H1 (cell line): ENCODE results near the gene PALD1. TPM values are rescaled to one million over a fixed set of nuclear protein-coding genes. Genes with fewer than 3 reads are reported as not detected.

Experiments used
- CHD1 ChIP-seq: IDR thresholded peaks from 2 replicates; pipeline ENCODE4 v1.6.1; 2012; ENCODE audit warnings: low read depth, low read length, improper control_type of control experiment
- CTBP2 ChIP-seq: IDR thresholded peaks from 2 replicates; pipeline ENCODE4 v1.7.0; 2011; ENCODE audit warnings: borderline replicate concordance, mild to moderate bottlenecking, moderate library complexity, mixed read lengths, low read length; ENCODE audit not compliant: insufficient read depth, insufficient read length
- EP300 ChIP-seq, 2 experiments: IDR thresholded peaks; 1 replicate in 1 of 2; 2 replicates in 1 of 2; pipeline ENCODE4 v1.6.1; 2011 to 2012; ENCODE audit warnings: low read depth in 2 of 2, low read length in 2 of 2, mild to moderate bottlenecking in 2 of 2, borderline replicate concordance in 1 of 2, inconsistent platforms in 1 of 2, moderate library complexity in 1 of 2
- EZH2 ChIP-seq: fragments of 200-600 bp; sonication (generic); IDR thresholded peaks from 2 replicates; pipeline ENCODE4 v1.7.1; 2012; ENCODE audit warnings: low read depth, mild to moderate bottlenecking, moderate library complexity, low read length, inconsistent platforms; ENCODE audit not compliant: severe bottlenecking
- NRF1 ChIP-seq: IDR thresholded peaks from 2 replicates; pipeline ENCODE4 v1.6.1; 2011; ENCODE audit warnings: mild to moderate bottlenecking, low read depth, low read length, improper control_type of control experiment
- POLR2AphosphoS5 ChIP-seq: IDR thresholded peaks from 2 replicates; pipeline ENCODE4 v1.6.1; 2011; ENCODE audit warnings: low read depth, low read length
- RFX5 ChIP-seq: IDR thresholded peaks from 2 replicates; pipeline ENCODE4 v1.6.1; 2011; ENCODE audit warnings: low read depth, low read length, improper control_type of control experiment, borderline replicate concordance
- polyA plus RNA-seq, 7 experiments: library from polyadenylated mRNA; depleted of rRNA in 3 of 7; stranded (reverse) in 5 of 7; unstranded in 2 of 7; fragments of >200 nt in 5 of 7; fragments of 200-250 nt in 2 of 7; gene quantifications; 1 replicate in 5 of 7; 2 replicates in 1 of 7; 4 replicates in 1 of 7; pipeline versions ENCODE4 v1.2.1 to v1.2.3, GENCODE V29; 2011 to 2013; ENCODE audit warnings: missing spikeins in 2 of 7, mixed read lengths in 2 of 7
- total RNA-seq: library from RNA; stranded (reverse); fragmentation: NEBNext Ultra II Directional; extraction: Animal tissue kit (Norgen Biotek cat#: 25700); gene quantifications from 2 replicates; pipeline ENCODE4 v1.2.1, GENCODE V29; 2021

PALD1 gene
- total and polyA plus RNA-seq, 2 of the 8 experiments (the other 6 are each of a cell fraction or from before 2014, with no cell fraction given): 13.3 to 32.8 TPM

GRCh38 chr10:70568113-70568512, 89.5 kb downstream of the PALD1 start (continued):
- TF ChIP-seq CTBP2 (no peak), CHD1 (no peak), EZH2 (no peak), EP300 (IDR thresholded peaks at IDR 0.05; ENCODE audit: borderline replicate concordance in 1 of 2, low read depth in 2 of 2, low read length in 2 of 2) (no peak), POLR2AphosphoS5 (no peak), NRF1 (no peak), RFX5 (no peak)
- TF ChIP-seq, all 59 proteins: peak for 0
